GM21786 (cell line): ENCODE data around the gene CNTRL.
"Not testable (repeated sequence)": the region's sequence is repeated elsewhere in the genome, so short reads cannot be mapped to it uniquely, and the experiment has no call there.

Experiments used
- ATAC-seq: cut with Tn5 transposase; IDR thresholded peaks from one replicate; pipeline ENCODE4 v1.9.1; 2021; ENCODE audit not compliant: unreplicated experiment

Gene CNTRL

DNA sequence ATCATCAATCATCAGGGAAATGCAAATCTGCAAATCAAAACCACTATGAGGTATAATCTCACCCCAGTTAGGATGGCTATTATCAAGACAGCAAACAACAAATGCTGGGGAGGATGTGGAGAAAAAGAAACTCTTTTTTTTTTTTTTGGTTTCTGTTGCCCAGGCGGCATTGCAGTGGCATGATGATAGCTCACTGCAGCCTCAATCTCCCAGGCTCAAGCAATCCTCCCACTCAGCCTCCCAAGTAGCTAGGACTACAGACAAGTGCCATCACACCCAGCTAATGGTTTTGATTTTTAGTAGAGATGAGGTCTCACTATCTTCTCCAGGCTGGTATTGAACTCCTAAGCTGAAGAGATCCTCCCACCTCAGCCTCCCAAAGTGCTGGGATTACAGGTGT is 5.4 kb upstream of the CNTRL start:
- ATAC-seq: no peak

DNA sequence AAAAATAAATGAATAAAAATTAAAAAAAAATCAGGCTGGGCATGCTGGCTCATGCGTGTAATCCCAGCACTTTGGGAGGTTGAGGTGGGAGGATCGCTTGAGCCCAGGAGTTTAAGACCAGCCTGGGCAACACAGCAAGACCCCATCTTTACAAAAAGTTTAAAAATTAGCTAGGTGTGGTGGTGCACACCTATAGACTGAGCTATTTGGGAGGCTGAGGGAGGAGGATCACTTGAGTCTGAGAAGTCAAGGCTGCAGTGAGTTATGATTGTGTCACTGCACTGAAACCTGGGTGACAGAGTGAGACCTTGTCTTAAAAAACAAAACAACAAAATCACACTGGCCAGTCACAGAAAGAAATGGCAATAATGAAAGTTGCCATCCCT is 3.4 kb upstream of the CNTRL start:
- peak; percentile 2 for ATAC-seq

DNA sequence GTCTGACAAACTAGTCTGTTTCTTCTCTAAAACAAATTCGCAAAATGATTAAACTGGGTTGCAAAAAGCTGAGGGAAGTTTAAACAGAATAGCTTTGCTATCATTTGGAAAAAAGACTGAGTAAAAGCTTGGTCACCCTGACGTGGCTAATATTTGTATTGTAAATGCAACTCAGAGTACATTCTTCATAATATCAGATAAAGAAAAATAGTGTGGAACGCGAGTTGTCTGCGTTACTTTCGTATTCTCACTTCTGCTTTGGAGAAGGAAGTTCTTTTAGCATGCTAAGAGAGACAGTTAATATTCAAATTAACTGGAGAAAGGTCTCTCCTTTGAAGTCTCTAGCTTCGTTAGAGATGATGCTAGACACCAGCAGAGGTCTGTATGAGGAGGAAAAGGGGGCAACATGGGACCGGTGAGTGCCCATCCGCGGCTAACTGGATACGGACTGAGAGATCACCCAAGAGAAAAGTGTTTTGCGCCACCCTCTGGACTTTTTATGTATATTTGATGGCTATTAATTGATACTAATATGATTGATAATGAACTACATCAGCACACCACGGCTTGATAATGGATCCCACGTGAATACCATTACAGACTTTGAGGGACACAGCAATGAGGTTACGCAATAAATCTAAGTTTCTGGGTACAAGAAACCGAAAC is 2.9 kb upstream of the CNTRL start:
- peak; percentile 40 for ATAC-seq

DNA sequence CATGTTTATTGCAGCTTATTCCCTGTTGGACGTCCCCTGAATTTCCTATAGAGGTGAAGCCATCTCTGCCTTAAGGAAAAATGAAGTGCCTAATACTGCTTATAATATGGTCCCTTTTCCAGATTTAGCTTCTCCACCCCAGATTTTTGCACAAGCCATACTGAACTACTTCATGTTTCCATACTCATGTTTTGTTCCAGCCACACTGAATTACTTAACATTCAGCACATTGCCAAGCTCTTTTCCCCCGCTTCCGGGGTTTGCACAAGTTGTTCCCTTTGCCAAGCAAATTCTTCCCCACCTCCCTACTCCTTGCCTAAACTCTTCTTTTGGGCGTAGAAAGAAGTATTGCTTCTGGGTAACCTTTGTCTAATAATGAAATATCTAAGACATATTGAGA is 1.7 kb upstream of the CNTRL start:
- no peak for ATAC-seq

DNA sequence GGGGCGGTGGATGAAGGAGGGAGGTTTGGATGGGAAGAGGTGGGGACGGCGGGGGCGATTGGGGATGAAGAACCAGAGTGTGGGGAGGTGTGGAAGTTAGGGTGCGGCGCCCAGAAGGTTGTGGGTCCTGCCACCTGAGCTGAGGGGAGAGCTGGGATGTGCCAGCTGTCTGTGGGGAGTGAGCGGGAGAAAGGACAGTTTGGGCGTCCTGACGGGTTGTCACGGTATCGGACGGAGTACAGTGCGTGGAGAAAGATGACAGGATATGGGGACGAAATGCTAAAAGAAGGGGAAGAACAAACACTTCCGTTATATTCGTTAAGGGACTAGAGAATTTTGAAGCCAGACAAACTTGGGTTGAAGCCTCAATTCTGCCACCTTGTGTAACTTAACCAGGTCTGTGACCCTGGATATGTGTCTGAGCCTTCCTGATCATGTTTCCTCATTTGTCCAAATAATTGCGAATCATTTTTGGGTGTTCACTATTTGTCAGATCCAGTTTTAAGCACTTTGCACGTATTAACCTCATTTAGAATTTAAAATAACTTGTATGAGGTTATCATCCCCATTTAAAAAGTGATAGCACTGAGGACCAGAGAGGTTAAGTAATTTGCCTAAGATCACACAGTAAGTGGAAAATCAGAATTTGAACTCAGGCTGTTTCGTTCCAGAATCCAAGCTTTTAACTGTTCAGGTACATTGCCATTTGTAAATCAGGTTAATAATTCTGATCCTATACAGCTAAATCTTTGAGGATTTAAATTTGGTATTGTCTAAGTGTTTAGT is 689 bp downstream of the CNTRL start:
- no peak for ATAC-seq

DNA sequence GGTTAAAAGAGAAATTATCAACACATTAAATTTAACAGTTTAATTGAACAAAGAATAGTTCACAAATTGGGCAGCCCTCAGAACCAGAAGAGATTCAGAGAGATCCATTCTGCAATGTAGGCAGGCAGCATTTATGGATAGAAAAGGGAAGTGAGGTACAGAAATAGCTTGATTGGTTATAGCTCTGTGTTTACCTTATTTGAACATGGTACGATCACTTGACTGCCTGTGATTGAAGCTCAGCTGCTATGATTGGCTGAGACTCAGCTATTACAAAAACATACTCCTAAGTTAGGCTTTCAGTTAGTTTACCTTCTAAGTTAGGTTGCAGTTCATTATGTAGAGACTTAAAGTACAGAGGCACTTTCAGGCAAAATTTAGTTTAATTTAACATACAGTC is 7.3 kb downstream of the CNTRL start:
- no peak for ATAC-seq

DNA sequence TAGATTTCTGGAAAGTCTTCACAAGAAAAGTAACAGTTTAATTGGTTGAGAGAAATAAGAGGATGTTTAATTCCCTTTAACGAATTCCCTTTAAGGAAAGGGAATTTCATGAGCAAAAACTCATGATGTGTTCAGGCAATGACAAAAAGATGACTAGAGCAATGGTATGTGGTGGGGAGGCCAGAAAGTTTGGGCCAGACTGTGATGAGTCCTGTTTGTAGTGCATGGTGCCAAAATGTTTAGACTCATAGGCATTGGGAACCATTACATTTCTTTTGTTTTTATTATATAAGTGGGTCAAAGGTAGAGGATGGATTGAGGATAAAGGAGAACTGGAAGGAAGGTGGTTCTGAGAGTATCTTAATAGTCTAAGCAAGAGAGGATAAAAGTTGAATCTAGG is 10.9 kb downstream of the CNTRL start:
- ATAC-seq: no peak

DNA sequence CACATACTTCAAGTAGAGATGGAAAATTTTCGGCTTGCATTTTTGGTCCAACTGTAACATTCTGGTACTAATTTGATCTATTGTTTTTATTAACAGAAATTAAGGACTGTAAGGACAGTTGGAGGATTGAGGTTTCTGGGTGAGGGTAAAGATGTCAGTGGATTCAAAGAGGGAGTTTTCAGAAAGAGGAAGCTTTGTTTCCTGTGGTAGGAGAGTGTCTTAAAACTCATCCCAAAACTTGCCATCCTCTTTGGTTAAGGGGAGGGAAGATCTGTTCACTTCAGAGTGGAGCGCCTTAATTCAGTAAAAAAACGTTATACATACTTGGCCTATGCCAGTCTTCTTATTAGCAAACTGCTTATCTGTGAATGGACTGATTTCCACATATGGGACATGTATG is 13.8 kb downstream of the CNTRL start:
- no peak for ATAC-seq

DNA sequence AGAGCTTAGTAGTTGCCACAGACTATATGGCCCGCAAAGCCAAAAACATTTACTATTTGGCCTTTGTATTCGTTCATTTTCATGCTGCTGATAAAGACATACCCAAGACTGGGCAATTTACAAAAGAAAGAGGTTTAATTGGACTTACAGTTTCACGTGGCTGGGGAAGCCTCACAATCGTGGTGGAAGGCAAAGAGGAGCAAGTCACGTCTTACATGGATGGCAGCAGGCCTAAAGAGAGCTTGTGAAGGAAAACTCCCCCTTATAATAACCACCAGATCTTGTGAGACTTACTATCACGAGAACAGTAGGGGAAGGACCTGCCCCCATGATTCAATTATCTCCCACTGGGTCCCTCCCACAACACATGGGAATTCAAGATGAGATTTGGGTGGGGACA is 16.0 kb downstream of the CNTRL start:
- not testable (repeated sequence) for ATAC-seq

DNA sequence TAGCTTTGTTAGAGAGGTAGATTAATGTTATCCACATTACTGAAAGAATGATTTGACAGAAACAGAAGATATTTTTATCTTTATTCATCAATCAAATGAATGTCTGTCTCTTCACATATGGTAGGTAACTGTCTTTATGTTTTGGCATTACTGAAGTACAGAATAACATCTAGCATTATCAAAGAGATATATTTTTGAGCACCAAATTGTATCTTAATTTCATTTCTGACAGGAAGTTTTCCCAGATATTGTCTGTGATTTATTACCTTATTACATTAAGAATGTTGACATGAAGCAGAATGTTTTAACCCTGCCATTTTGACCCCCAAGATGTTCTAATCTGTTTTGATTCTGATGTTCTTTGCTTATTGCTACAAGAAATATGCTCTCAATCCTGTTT is 20.3 kb downstream of the CNTRL start:
- ATAC-seq: no peak

DNA sequence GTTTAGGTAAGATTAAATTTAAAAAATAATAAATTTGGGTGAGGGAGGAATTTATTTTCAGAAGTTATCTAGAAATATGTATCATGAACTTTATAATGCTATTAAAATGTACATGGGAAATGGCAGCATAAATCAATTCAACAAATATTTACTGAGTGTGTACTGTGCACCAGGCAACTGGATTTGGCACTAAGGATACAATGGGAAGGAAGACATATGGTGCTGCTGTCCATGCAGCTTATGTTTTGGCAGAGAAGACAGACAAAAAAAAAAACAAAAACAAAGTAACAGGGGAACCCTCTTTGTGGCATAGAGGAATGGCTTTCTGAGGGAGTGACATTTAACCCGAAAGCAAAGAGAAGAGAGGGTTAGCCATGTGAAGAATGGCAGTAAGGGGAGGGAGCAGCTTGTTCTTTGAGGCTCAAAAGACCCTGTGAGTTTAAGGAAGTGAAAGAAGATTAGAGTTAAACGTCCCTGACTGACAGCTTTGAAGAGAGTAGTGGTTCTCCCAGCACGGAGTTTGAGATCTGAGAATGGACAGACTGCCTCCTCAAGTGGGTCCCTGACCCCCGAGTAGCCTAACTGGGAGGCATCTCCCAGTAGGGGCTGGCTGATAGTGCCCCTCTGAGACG is 23.9 kb downstream of the CNTRL start:
- ATAC-seq: no peak

DNA sequence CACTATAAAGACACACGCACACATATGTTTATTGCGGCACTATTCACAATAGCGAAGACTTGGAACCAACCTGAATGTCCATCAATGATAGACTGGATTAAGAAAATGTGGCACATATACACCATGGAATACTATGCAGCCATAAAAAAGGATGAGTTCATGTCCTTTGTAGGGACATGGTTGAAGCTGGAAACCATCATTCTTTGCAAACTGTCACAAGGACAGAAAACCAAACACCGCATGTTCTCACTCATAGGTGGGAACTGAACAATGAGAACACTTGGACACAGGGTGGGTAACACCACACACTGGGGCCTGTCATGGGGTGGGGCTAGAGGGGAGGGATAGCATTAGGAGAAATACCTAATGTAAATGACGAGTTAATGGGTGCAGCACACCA is 29.3 kb downstream of the CNTRL start:
- ATAC-seq: not testable (repeated sequence)

DNA sequence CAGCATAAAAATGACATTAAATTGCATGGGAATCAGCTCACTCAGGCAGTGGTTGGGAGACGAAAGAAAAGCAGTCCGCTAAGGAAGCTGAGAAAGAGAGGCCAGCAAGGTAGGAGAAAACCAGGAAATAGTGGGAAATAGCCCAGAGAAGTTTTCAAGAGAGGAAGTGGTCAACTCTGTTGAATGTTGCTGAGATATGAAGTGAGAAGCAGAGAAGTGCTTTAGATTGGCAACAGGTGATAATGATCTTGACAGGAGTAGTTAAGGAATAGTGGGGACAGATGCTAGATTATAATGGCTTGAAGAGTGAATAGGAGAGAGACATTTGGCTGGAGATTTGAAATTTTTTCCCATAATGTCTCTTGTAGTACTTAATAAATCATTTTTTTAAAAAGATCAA is 30.8 kb downstream of the CNTRL start:
- ATAC-seq: no peak

DNA sequence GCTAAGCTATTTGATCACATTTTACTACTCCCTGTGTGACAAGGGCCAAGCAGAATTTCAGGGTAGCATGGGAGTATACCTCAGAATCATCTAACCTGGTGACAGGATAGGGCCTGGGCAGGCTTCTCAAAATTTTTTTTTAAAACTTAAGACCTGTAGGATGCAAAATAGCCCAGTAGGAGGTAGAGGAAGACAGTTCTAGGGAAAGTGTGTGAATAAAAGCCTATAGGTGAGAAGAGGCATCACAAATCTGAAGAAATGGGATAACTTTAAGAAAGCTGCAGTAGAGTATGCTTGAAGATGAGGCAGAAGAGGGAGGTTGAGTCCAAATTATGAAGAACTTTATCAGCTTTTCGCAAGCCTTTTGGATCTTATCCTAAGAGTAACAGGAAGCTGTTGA is 32.3 kb downstream of the CNTRL start:
- ATAC-seq: no peak

DNA sequence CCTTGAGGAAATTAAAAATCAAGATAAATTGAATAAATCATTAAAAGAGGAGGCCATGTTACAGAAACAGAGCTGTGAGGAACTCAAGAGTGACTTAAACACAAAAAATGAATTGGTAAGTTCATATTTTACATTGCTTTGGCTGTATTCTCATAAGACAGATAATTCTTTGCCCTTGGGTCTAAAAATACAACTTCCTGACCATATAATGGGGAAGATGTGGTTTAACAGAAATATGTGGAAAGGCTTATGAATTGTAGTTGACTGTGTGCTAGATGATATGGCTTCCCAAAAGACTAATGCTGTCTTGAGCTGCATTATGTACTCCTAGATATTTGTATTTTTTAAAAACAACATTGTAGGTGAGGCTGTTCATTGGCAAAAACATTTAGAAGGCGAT is 33.1 kb downstream of the CNTRL start:
- no peak for ATAC-seq

DNA sequence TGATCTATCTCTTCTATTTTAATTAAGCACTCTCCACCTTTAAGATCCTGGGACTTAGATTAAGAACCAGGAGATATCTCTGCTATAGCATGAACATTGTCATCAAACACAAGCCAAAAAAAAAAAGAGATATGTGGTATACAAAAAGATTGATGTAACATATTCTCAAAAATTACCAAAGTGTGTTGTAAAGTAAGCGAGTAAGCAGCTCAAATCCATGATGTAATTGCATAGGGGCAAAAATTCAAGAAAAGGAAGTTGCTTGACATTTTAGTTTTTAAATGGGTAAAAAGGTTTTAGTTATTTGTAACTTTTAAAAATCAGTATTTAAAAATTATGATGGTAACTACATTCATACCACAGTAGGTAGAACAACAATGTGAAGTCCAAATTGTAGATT is 40.7 kb downstream of the CNTRL start:
- ATAC-seq: no peak

DNA sequence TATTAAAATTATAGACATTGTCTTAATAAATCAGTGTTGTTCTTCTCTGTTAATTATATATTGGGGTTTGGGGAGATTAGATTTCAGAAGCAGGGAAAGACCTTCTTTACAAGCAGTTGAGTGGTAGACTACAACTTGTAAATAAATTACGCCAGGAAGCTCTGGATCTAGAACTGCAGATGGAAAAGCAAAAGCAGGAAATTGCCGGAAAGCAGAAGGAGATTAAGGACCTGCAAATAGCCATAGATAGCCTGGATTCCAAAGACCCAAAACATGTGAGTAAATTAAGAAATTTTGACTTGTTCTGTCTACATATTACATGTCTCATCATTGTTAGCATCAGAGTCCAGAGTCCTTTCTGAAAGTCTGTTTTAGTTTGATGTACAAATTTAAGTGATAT is 43.5 kb downstream of the CNTRL start:
- ATAC-seq: no peak

DNA sequence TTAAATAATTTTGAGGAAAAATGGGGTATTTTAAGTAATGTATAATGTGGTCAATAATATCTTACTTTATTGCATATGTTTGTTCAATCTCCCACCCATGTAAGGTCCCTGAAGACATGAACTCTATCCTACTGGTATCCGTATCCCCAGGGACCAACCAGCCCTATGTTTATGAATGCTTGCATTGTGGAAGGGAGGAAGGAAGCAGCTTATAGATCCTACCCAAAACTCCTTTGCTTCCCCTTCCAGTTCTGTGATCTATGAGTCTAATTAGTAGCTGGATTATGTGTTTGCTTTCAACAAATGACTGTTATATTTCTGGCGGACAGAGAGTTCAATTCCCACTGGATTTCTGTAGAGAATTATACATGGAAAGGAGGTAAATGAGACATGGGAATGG is 45.6 kb downstream of the CNTRL start:
- ATAC-seq: no peak

DNA sequence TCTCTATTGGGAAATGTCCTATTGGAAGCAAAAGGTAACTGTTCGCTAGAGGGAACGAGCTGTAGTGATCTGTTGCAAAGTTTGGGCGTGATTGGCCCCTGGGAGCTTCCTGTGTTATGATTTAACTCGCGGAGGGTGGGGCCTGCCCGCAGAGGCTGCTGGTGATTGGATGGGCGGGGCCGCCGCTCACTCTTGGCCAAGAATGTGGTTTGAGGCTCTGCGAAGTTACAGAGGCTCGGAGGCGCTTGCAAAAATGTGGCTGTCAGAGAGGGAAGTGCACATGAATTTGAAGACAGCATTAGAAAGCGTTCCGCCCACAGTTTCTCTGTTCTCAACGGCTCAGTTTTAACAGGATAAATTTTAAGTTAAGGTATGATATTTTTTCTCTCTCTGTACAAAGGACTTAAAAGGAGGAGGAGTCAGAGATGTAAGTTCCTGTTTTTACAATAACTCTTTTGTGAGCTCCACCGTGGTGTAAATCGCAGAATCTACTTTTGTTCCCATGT is 46.9 kb downstream of the CNTRL start:
- peak; percentile 98 for ATAC-seq

DNA sequence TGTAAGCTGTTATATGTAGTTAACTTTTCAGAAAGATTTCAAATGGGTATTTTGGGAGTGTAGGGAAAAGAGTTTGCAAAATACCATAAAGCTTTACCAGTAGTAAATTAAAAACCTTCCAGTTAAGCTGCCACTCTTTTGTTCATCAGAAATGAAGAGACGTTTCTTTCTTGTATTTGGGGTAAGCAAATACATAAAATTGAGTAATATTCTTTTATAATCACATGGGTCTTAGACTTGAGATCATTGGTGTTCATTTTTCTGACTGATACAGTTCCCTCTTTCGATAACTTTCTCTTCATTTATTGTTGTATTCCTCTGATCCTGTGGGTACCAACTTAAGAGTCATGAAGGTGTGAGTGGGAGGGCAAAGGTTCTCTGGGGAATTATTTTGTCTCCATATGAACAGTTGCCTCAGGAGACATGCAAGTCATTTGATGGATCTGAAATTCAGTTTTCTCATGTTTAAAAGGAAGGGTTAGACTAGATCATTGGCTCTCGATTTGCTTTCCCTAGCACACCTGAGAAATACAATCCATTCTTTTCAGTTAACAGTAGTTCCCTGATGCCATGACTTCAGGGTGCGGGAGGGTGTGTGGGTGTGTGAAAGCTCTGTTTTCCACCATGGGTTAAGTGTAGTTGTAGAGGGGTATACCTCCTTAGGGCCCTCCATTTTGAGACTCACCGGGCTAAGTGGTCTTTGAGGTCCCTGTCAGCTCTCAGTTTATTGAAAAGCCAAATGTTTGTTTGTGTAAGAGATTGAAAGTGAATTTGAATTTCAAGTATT is 47.7 kb downstream of the CNTRL start:
- no peak for ATAC-seq

DNA sequence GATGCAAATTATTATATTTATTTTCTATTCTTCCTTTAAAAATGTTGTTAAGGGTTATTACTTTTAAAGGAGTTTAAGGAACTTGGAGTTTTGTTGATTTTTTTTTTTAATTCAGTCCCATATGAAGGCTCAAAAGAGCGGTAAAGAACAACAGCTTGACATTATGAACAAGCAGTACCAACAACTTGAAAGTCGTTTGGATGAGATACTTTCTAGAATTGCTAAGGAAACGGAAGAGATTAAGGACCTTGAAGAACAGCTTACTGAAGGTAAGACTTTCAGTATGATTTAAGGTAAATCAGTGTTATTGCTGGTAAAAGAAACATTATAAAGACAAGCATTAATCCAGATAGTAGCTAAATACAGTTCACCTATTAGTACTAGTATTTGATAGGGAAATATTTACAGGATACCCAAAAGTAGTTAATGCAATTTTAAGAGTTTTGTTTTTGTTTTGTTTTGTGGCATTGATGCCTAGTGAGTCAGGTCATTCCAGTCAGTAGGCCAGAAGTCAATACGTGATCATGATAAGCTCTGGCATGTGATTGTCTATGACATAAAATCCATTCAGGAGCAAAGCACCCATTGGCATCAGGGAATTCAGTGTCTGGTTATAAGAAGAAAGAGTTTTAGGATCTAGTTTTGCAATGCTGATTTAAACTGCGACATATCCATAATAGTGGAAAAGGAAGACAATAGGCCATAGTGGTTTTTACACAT is 49.2 kb downstream of the CNTRL start:
- no peak for ATAC-seq
